ENCODE results near the gene LLCFC1. TPM values are rescaled to one million over a fixed set of nuclear protein-coding genes. Genes with fewer than 3 reads are reported as not detected.

The LLCFC1 gene
- total RNA-seq, 1 experiment from 2014 or later, result not detected

DNA sequence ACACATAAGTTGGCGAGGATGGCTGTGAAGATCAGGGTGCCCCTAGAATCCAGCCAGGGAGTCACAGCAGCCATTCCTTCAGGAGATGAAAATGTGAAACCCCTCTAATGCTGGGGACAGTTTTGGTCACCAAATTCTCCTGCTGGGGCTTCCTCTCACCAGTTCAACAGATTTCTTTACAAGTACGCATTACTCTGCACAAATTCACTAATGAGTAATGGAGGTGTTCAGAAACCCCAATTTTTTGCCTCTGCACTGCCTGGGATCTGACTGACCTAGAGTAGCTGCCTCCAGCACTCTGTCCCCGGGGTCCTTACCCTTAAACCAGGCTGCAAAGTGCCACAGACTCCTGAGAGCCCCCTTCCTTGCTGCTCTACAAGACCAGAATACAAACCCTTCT is 21.8 kb upstream of the LLCFC1 start:
- no peaks in the 10 kb centered on the region; the same call in 1 of the 2 replicates for H3K9me3 Mint-ChIP-seq
- POLR2A ChIA-PET, result no interaction called here
- DNase-seq (ENCODE audit: low spot score) (no peak), ATAC-seq (no peak)
- CTCF ChIA-PET, result interaction anchor here (0.7 kb wide), 1 partner anchor 1597 kb away, joined by 3 read pairs; no protein-coding TSS in a partner anchor
- no peaks in the 10 kb centered on the region for H3K27me3 Mint-ChIP-seq (ENCODE audit: low read depth)
- TF ChIP-seq, protein P1, sequence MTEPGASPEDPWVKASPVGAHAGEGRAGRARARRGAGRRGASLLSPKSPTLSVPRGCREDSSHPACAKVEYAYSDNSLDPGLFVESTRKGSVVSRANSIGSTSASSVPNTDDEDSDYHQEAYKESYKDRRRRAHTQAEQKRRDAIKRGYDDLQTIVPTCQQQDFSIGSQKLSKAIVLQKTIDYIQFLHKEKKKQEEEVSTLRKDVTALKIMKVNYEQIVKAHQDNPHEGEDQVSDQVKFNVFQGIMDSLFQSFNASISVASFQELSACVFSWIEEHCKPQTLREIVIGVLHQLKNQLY (CRISPR knock-in tag; IDR thresholded peaks at IDR 0.05), result no peak
- no peak for TF ChIP-seq CREM (CRISPR knock-in tag; IDR thresholded peaks at IDR 0.05)
- TF ChIP-seq, protein P2, sequence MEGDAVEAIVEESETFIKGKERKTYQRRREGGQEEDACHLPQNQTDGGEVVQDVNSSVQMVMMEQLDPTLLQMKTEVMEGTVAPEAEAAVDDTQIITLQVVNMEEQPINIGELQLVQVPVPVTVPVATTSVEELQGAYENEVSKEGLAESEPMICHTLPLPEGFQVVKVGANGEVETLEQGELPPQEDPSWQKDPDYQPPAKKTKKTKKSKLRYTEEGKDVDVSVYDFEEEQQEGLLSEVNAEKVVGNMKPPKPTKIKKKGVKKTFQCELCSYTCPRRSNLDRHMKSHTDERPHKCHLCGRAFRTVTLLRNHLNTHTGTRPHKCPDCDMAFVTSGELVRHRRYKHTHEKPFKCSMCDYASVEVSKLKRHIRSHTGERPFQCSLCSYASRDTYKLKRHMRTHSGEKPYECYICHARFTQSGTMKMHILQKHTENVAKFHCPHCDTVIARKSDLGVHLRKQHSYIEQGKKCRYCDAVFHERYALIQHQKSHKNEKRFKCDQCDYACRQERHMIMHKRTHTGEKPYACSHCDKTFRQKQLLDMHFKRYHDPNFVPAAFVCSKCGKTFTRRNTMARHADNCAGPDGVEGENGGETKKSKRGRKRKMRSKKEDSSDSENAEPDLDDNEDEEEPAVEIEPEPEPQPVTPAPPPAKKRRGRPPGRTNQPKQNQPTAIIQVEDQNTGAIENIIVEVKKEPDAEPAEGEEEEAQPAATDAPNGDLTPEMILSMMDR (IDR thresholded peaks at IDR 0.05), result no peak
- TF ChIP-seq ESRRA (CRISPR knock-in tag; IDR thresholded peaks at IDR 0.05; ENCODE audit: borderline replicate concordance), result no peak
- no peak for TF ChIP-seq NFE2L1 (CRISPR knock-in tag; IDR thresholded peaks at IDR 0.05)
- no peak for TF ChIP-seq NR2C2 (CRISPR knock-in tag; IDR thresholded peaks at IDR 0.05)
- no peak for TF ChIP-seq ZNF121 (CRISPR knock-in tag; IDR thresholded peaks at IDR 0.05)
- TF ChIP-seq ZNF396 (CRISPR knock-in tag; IDR thresholded peaks at IDR 0.05; ENCODE audit: borderline replicate concordance), result no peak
- TF ChIP-seq, protein P3, sequence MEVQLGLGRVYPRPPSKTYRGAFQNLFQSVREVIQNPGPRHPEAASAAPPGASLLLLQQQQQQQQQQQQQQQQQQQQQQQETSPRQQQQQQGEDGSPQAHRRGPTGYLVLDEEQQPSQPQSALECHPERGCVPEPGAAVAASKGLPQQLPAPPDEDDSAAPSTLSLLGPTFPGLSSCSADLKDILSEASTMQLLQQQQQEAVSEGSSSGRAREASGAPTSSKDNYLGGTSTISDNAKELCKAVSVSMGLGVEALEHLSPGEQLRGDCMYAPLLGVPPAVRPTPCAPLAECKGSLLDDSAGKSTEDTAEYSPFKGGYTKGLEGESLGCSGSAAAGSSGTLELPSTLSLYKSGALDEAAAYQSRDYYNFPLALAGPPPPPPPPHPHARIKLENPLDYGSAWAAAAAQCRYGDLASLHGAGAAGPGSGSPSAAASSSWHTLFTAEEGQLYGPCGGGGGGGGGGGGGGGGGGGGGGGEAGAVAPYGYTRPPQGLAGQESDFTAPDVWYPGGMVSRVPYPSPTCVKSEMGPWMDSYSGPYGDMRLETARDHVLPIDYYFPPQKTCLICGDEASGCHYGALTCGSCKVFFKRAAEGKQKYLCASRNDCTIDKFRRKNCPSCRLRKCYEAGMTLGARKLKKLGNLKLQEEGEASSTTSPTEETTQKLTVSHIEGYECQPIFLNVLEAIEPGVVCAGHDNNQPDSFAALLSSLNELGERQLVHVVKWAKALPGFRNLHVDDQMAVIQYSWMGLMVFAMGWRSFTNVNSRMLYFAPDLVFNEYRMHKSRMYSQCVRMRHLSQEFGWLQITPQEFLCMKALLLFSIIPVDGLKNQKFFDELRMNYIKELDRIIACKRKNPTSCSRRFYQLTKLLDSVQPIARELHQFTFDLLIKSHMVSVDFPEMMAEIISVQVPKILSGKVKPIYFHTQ (CRISPR knock-in tag; IDR thresholded peaks at IDR 0.05), result no peak
- TF ChIP-seq JUN (CRISPR knock-in tag; IDR thresholded peaks at IDR 0.05), result no peak
- TF ChIP-seq, protein P4, sequence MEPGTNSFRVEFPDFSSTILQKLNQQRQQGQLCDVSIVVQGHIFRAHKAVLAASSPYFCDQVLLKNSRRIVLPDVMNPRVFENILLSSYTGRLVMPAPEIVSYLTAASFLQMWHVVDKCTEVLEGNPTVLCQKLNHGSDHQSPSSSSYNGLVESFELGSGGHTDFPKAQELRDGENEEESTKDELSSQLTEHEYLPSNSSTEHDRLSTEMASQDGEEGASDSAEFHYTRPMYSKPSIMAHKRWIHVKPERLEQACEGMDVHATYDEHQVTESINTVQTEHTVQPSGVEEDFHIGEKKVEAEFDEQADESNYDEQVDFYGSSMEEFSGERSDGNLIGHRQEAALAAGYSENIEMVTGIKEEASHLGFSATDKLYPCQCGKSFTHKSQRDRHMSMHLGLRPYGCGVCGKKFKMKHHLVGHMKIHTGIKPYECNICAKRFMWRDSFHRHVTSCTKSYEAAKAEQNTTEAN (CRISPR knock-in tag; IDR thresholded peaks at IDR 0.05), result no peak
- no peaks in the 10 kb centered on the region for H3K4me1 Mint-ChIP-seq
- H3K4me3 Mint-ChIP-seq, result no peak overlapping the region
- H3K36me3 Mint-ChIP-seq, result no peaks in the 10 kb centered on the region
- no peak overlapping the region for H3K27ac Mint-ChIP-seq

DNA sequence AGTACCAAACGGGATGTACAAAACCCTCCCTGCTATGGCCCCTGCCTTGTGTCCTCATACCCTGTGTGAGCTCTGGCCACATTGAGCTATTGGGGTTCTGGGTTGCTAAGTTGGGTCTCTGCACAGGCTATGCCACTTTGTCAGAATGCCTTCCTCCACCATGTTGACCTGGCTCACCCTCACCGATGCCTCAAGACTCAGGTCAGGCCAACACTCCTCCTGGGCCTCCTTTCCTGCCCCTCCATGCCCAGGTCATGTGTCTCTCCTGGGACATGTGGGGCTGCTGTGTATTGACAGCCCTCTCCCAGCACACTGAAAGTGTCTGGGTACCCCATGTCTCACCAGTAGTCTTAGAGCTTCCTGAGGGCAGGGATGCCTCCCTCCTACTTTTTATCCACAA is 20.4 kb upstream of the LLCFC1 start:
- peaks cover 3% of the 10 kb centered on the region; the same call in 1 of the 2 replicates for H3K27me3 Mint-ChIP-seq (ENCODE audit: low read depth)
- no peak overlapping the region for H3K27ac Mint-ChIP-seq
- TF ChIP-seq, protein P5, sequence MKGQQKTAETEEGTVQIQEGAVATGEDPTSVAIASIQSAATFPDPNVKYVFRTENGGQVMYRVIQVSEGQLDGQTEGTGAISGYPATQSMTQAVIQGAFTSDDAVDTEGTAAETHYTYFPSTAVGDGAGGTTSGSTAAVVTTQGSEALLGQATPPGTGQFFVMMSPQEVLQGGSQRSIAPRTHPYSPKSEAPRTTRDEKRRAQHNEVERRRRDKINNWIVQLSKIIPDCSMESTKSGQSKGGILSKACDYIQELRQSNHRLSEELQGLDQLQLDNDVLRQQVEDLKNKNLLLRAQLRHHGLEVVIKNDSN (CRISPR knock-in tag; IDR thresholded peaks at IDR 0.05), result no peak
- TF ChIP-seq FOXP1 (CRISPR knock-in tag; IDR thresholded peaks at IDR 0.05; ENCODE audit: borderline replicate concordance), result no peak
- TF ChIP-seq ETV6 (CRISPR knock-in tag; IDR thresholded peaks at IDR 0.05), result no peak
- no peak for TF ChIP-seq TEAD1 (CRISPR knock-in tag; IDR thresholded peaks at IDR 0.05)
- no peaks in the 10 kb centered on the region for H3K9me3 Mint-ChIP-seq
- ATAC-seq (no peak), DNase-seq (ENCODE audit: low spot score) (no peak)
- H3K4me1 Mint-ChIP-seq, result no peaks in the 10 kb centered on the region
- CTCF ChIA-PET, result interaction anchor here (0.9 to 1.1 kb wide), 3 partner anchors 9 to 618 kb away, joined by 3 to 4 read pairs (median 3); no protein-coding TSS in a partner anchor
- no peaks in the 10 kb centered on the region for H3K36me3 Mint-ChIP-seq
- POLR2A ChIA-PET, result no interaction called here
- H3K4me3 Mint-ChIP-seq, result no peak overlapping the region

DNA sequence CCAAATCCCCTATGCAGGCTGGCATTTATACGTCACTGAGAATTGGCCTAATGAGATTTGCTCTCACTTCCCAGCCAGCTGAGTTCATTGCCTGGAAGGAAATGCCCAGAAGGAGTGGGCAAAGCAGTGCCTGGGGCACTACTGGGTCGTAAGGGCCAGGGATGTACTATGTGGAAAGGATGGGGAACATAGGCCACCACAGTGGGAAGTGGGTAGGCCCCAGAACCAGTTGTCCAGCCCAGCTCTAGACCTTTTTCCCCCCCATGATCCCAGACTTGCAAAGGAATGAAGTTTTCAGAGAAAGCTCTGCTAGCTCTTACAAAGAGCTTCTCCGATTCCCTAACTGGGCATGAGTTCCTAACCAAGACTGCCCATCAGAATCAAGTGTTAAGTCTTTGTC is 19.6 kb upstream of the LLCFC1 start:
- DNase-seq (ENCODE audit: low spot score) (no peak), ATAC-seq (no peak)
- ChIA-PET CTCF (interaction anchor here (1.0 kb wide), 1 partner anchor 46 kb away, joined by 3 read pairs; no protein-coding TSS in a partner anchor), POLR2A (no interaction called here)
- no peak overlapping the region for H3K4me3 Mint-ChIP-seq
- H3K27ac Mint-ChIP-seq, result no peak overlapping the region
- H3K4me1 Mint-ChIP-seq, result no peaks in the 10 kb centered on the region
- no peaks in the 10 kb centered on the region for H3K36me3 Mint-ChIP-seq
- peaks cover 4% of the 10 kb centered on the region; the same call in 1 of the 2 replicates for H3K27me3 Mint-ChIP-seq (ENCODE audit: low read depth)
- H3K9me3 Mint-ChIP-seq, result no peaks in the 10 kb centered on the region
- TF ChIP-seq RELA (CRISPR knock-in tag; IDR thresholded peaks at IDR 0.05; ENCODE audit: borderline replicate concordance) (no peak), ZNF121 (CRISPR knock-in tag; IDR thresholded peaks at IDR 0.05) (no peak), SP1 (CRISPR knock-in tag; conservative IDR thresholded peaks at IDR 0.05) (no peak), TEAD1 (CRISPR knock-in tag; IDR thresholded peaks at IDR 0.05) (no peak), FOXK1 (CRISPR knock-in tag; IDR thresholded peaks at IDR 0.05) (no peak), CREB1 (CRISPR knock-in tag; IDR thresholded peaks at IDR 0.05) (no peak), NR2C2 (CRISPR knock-in tag; IDR thresholded peaks at IDR 0.05) (no peak), JUN (CRISPR knock-in tag; IDR thresholded peaks at IDR 0.05) (no peak), SOX15 (CRISPR knock-in tag; IDR thresholded peaks at IDR 0.05) (no peak), IRF2 (CRISPR knock-in tag; IDR thresholded peaks at IDR 0.05; ENCODE audit: borderline replicate concordance, low read depth) (no peak), ZBTB21 (CRISPR knock-in tag; IDR thresholded peaks at IDR 0.05; ENCODE audit: borderline replicate concordance) (no peak)
- TF ChIP-seq, protein P5 (CRISPR knock-in tag; IDR thresholded peaks at IDR 0.05), result no peak
- TF ChIP-seq, protein P6, sequence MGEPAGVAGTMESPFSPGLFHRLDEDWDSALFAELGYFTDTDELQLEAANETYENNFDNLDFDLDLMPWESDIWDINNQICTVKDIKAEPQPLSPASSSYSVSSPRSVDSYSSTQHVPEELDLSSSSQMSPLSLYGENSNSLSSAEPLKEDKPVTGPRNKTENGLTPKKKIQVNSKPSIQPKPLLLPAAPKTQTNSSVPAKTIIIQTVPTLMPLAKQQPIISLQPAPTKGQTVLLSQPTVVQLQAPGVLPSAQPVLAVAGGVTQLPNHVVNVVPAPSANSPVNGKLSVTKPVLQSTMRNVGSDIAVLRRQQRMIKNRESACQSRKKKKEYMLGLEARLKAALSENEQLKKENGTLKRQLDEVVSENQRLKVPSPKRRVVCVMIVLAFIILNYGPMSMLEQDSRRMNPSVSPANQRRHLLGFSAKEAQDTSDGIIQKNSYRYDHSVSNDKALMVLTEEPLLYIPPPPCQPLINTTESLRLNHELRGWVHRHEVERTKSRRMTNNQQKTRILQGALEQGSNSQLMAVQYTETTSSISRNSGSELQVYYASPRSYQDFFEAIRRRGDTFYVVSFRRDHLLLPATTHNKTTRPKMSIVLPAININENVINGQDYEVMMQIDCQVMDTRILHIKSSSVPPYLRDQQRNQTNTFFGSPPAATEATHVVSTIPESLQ (CRISPR knock-in tag; IDR thresholded peaks at IDR 0.05), result no peak
